ENCODE data around the gene SAMD8. TPM values are rescaled to one million over a fixed set of nuclear protein-coding genes. Genes with fewer than 3 reads are reported as not detected.
A peak's percentile ranks its signal among the peaks of the same experiment; 100 is the strongest.

The SAMD8 gene
- total RNA-seq, 1 experiment from 2014 or later: 32.0 TPM

- no peak for ATAC-seq
- TF ChIP-seq, protein P1, sequence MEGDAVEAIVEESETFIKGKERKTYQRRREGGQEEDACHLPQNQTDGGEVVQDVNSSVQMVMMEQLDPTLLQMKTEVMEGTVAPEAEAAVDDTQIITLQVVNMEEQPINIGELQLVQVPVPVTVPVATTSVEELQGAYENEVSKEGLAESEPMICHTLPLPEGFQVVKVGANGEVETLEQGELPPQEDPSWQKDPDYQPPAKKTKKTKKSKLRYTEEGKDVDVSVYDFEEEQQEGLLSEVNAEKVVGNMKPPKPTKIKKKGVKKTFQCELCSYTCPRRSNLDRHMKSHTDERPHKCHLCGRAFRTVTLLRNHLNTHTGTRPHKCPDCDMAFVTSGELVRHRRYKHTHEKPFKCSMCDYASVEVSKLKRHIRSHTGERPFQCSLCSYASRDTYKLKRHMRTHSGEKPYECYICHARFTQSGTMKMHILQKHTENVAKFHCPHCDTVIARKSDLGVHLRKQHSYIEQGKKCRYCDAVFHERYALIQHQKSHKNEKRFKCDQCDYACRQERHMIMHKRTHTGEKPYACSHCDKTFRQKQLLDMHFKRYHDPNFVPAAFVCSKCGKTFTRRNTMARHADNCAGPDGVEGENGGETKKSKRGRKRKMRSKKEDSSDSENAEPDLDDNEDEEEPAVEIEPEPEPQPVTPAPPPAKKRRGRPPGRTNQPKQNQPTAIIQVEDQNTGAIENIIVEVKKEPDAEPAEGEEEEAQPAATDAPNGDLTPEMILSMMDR (IDR thresholded peaks at IDR 0.05): no peak
- TF ChIP-seq, protein P2, sequence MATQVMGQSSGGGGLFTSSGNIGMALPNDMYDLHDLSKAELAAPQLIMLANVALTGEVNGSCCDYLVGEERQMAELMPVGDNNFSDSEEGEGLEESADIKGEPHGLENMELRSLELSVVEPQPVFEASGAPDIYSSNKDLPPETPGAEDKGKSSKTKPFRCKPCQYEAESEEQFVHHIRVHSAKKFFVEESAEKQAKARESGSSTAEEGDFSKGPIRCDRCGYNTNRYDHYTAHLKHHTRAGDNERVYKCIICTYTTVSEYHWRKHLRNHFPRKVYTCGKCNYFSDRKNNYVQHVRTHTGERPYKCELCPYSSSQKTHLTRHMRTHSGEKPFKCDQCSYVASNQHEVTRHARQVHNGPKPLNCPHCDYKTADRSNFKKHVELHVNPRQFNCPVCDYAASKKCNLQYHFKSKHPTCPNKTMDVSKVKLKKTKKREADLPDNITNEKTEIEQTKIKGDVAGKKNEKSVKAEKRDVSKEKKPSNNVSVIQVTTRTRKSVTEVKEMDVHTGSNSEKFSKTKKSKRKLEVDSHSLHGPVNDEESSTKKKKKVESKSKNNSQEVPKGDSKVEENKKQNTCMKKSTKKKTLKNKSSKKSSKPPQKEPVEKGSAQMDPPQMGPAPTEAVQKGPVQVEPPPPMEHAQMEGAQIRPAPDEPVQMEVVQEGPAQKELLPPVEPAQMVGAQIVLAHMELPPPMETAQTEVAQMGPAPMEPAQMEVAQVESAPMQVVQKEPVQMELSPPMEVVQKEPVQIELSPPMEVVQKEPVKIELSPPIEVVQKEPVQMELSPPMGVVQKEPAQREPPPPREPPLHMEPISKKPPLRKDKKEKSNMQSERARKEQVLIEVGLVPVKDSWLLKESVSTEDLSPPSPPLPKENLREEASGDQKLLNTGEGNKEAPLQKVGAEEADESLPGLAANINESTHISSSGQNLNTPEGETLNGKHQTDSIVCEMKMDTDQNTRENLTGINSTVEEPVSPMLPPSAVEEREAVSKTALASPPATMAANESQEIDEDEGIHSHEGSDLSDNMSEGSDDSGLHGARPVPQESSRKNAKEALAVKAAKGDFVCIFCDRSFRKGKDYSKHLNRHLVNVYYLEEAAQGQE (IDR thresholded peaks at IDR 0.05; ENCODE audit: insufficient read depth in 1 of 2, low read depth in 2 of 2, low read length in 1 of 2): no peak
- TF ChIP-seq SIN3A (IDR thresholded peaks at IDR 0.05; ENCODE audit: borderline replicate concordance, insufficient read depth, low read depth, low read length): no peak
- TF ChIP-seq POLR2AphosphoS5 (IDR thresholded peaks at IDR 0.05; ENCODE audit: low read depth, low read length): no peak
- TF ChIP-seq TCF7L2 (IDR thresholded peaks at IDR 0.05; ENCODE audit: low read depth, low read length): no peak
- Histone ChIP-seq H3K36me3 (ENCODE audit: control insufficient read depth, insufficient read depth, low read length) (no peaks in the 10 kb centered on the region), H3K27ac (ENCODE audit: low read length) (no peak overlapping the region), H3K4me3 (ENCODE audit: low read depth in 2 of 2, low read length in 2 of 2) (no peak overlapping the region), H3K4me1 (ENCODE audit: control insufficient read depth, insufficient read depth, low read length) (no peaks in the 10 kb centered on the region), H3K27me3 (ENCODE audit: control insufficient read depth, insufficient read depth, low read length) (no peaks in the 10 kb centered on the region), H3K9me3 (ENCODE audit: control insufficient read depth, insufficient read depth, low read depth, low read length) (no peaks in the 10 kb centered on the region)
- ChIA-PET POLR2A (no interaction called here), CTCF (interaction anchor here (0.7 kb wide), 1 partner anchor 806 kb away, joined by 3 read pairs; no protein-coding TSS in a partner anchor)
- in situ Hi-C loops (cut with HindIII; ENCODE audit: low pct_unique_long_range_greater_than_20kb, low sequenced_read_pairs) (no loop called here), intact Hi-C loops (cut with micrococcal nuclease; ENCODE audit: unreplicated experiment) (no loop called here)
- BruUV-seq (replicated peaks): no TSS peak
- no peak for DNase-seq (ENCODE audit: low read depth, low spot score)
Measured at GRCh38 chr10:75070476-75070875, 41.0 kb upstream of the SAMD8 start.

DNA sequence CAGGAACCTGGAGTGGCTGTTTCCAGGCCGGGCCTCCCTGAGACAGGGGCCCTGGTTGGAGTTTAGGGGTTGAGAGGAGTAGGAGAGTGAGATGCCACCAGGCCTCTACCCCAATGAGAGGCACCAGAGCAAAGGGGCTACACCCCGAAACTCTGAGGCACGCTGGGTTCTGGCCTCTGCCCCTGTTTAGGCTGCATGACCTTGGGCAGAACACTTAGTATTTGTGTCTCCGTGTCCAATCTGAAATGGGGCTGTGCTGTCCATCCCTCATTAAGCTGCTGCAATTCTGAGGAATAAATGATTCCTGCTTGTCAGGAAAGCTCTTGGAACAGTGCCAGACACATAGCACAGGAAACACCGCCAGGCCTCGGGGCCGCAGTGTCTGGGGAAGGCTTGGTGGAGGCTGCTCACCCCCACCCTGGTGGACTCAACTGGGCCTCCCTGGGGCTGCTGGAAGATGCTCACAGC is 40.5 kb upstream of the SAMD8 start:
- H3K27ac ChIP-seq (ENCODE audit: low read length): no peak overlapping the region
- ChIA-PET POLR2A (no interaction called here), CTCF (interaction anchor here (0.7 kb wide), 1 partner anchor 806 kb away, joined by 3 read pairs; no protein-coding TSS in a partner anchor)

More for the DNA sequence above, 40.5 kb upstream of the SAMD8 start:
- no TSS peak for BruUV-seq (replicated peaks)
- Histone ChIP-seq H3K9me3 (ENCODE audit: control insufficient read depth, insufficient read depth, low read depth, low read length) (no peaks in the 10 kb centered on the region), H3K36me3 (ENCODE audit: control insufficient read depth, insufficient read depth, low read length) (no peaks in the 10 kb centered on the region), H3K4me3 (ENCODE audit: low read depth in 2 of 2, low read length in 2 of 2) (no peak overlapping the region), H3K27me3 (ENCODE audit: control insufficient read depth, insufficient read depth, low read length) (no peaks in the 10 kb centered on the region), H3K4me1 (ENCODE audit: control insufficient read depth, insufficient read depth, low read length) (no peaks in the 10 kb centered on the region)
- in situ Hi-C loops (cut with HindIII; ENCODE audit: low pct_unique_long_range_greater_than_20kb, low sequenced_read_pairs) (no loop called here), intact Hi-C loops (cut with micrococcal nuclease; ENCODE audit: unreplicated experiment) (no loop called here)
- ATAC-seq (0 out of 2 replicates have a peak, but pooled peaks have one; percentile 30), DNase-seq (ENCODE audit: low read depth, low spot score) (no peak)
- TF ChIP-seq TCF7L2 (IDR thresholded peaks at IDR 0.05; ENCODE audit: low read depth, low read length) (no peak), SIN3A (IDR thresholded peaks at IDR 0.05; ENCODE audit: borderline replicate concordance, insufficient read depth, low read depth, low read length) (no peak), POLR2AphosphoS5 (IDR thresholded peaks at IDR 0.05; ENCODE audit: low read depth, low read length) (no peak)
- TF ChIP-seq, protein P1 (IDR thresholded peaks at IDR 0.05): no peak
- TF ChIP-seq, protein P2 (IDR thresholded peaks at IDR 0.05; ENCODE audit: insufficient read depth in 1 of 2, low read depth in 2 of 2, low read length in 1 of 2): no peak

Measured in Panc1 (cell line).